ENCODE measurements around the gene FRY. TPM values are rescaled to one million over a fixed set of nuclear protein-coding genes. Genes with fewer than 3 reads are reported as not detected.
A peak's percentile ranks its signal among the peaks of the same experiment; 100 is the strongest.

FRY gene
- total and polyA plus RNA-seq, 10 of the 15 experiments (the other 5 are each of a cell fraction or from before 2014, with no cell fraction given) = 0.18 to 1.4 (median 0.30) TPM

DNA sequence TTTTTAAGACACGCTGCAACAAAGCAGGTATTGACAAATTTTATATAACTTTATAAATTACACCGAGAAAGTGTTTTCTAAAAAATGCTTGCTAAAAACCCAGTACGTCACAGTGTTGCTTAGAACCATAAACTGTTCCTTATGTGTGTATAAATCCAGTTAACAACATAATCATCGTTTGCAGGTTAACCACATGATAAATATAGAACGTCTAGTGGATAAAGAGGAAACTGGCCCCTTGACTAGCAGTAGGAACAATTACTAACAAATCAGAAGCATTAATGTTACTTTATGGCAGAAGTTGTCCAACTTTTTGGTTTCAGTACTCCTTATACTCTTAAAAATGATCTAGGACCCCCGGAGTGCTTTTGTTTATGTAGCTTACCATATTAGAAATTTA lies 284.9 kb downstream of the FRY start:
- ChIA-PET SMC1A (ENCODE audit: uncharacterized antibody, unreplicated experiment) (interaction anchor here (0.6 to 2.4 kb wide), 7 partner anchors 11 to 265 kb away, joined by 3 to 9 read pairs (median 6); partner anchors contain the start of gene N4BP2L1), CTCF (interaction anchor here (0.6 to 2.0 kb wide), 6 partner anchors 10 to 407 kb away, joined by 3 to 6 read pairs (median 4); partner anchors contain the start of gene N4BP2L2), POLR2A (interaction anchor here (3.1 kb wide), 1 partner anchor 111 kb away, joined by 16 read pairs; the partner anchor contains the start of gene N4BP2L1), RAD21 (ENCODE audit: unreplicated experiment) (interaction anchor here (1.0 to 2.3 kb wide), 3 partner anchors 214 to 406 kb away, joined by 4 to 14 read pairs (median 4); no protein-coding TSS in a partner anchor)
- FAIRE-seq (no peak), ATAC-seq (no peak), DNase-seq (ENCODE audit: low read depth, low spot score) (no peak)
- Histone ChIP-seq H3K4me3 (peak overlapping the region; percentile 78), H3K27ac (ENCODE audit: control insufficient read depth, insufficient read depth) (peak overlapping the region; percentile 97), H2AFZ (ENCODE audit: control insufficient read depth, low read depth, low read length) (peak overlapping the region; percentile 53), H4K20me1 (ENCODE audit: control insufficient read depth, insufficient read depth) (no peaks in the 10 kb centered on the region), H3K9me3 (replicated peaks; ENCODE audit: control insufficient read depth, insufficient read depth, low read length) (no peaks in the 10 kb centered on the region; the same call in 2 of the 3 replicates), H3K4me1 (ENCODE audit: control insufficient read depth, insufficient read depth, low read length) (peaks cover 20% of the 10 kb centered on the region), H3K4me2 (ENCODE audit: control insufficient read depth, insufficient read depth) (peak overlapping the region; percentile 100), H3K9ac (ENCODE audit: control insufficient read depth, insufficient read depth, low read length) (peak overlapping the region; percentile 92), H3K36me3 (ENCODE audit: control insufficient read depth in 2 of 2, insufficient read depth in 2 of 2, low read length in 1 of 2) (no peaks in the 10 kb centered on the region), H3K27me3 (replicated peaks in 1 of 2; ENCODE audit: control insufficient read depth in 2 of 2, insufficient read depth in 2 of 2, low read length in 1 of 2) (no peaks in the 10 kb centered on the region), H3K79me2 (ENCODE audit: control insufficient read depth, insufficient read depth, low read length) (peaks cover 21% of the 10 kb centered on the region)
- WGBS (ENCODE audit: insufficient coverage, insufficient replicate concordance, low lambda C conversion rate, missing lambda C conversion rate) = 28% methylated on average over 6 of the region's 6 CpGs
- TSS peak; percentile 70 for BruUV-seq (replicated peaks)
- TF ChIP-seq ZNF217 (IDR thresholded peaks at IDR 0.05) = 0 out of 2 replicates have a peak, but pooled peaks have one; percentile 15
- no peak for TF ChIP-seq KAT2A (conservative IDR thresholded peaks at IDR 0.05; ENCODE audit: control insufficient read depth, low read depth, low read length)
- intact Hi-C loops (cut with micrococcal nuclease; ENCODE audit: unreplicated experiment) (loop anchor here (2.0 to 5.0 kb wide), 3 partner anchors 111 to 221 kb away; partner anchors contain the start of genes N4BP2L1 and N4BP2L2), in situ Hi-C loops (cut with MboI) (no loop called here)

DNA sequence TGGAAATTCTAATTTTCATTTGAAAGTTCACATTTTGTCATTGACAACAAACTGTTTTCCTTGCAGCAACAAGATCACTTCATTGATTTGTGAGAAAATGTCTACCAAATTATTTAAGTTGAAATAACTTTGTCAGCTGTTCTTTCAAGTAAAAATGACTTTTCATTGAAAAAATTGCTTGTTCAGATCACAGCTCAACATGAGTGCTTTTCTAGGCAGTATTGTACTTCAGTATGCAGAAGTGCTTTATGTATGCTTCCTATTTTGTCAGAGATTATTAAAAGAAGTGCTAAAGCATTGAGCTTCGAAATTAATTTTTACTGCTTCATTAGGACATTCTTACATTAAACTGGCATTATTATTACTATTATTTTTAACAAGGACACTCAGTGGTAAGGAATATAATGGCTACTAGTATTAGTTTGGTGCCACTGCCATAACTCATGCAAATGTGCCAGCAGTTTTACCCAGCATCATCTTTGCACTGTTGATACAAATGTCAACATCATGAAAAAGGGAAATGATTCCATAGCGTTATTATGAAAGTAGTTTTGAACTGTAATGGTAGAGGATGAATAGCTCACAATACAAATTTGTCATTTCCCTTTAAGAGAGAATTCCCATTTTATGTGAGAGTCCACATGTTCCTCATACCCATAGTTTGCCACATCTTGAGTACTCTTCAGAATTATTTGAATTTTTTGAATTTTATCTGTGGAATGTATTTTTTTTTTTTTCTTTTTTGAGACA lies 286.3 kb downstream of the FRY start:
- Histone ChIP-seq H3K4me2 (ENCODE audit: control insufficient read depth, insufficient read depth) (peak overlapping the region; percentile 100), H3K36me3 (ENCODE audit: control insufficient read depth in 2 of 2, insufficient read depth in 2 of 2, low read length in 1 of 2) (peaks cover 1 to 2% of the 10 kb centered on the region in 2 experiments; a peak in 2 of 4 replicates), H3K9ac (ENCODE audit: control insufficient read depth, insufficient read depth, low read length) (no peak overlapping the region), H3K79me2 (ENCODE audit: control insufficient read depth, insufficient read depth, low read length) (peaks cover 21% of the 10 kb centered on the region), H3K27ac (ENCODE audit: control insufficient read depth, insufficient read depth) (peak overlapping the region; percentile 11; the same call in 1 of the 2 replicates), H3K9me3 (replicated peaks; ENCODE audit: control insufficient read depth, insufficient read depth, low read length) (no peaks in the 10 kb centered on the region; the same call in 2 of the 3 replicates), H3K4me1 (ENCODE audit: control insufficient read depth, insufficient read depth, low read length) (peaks cover 20% of the 10 kb centered on the region), H3K27me3 (replicated peaks in 1 of 2; ENCODE audit: control insufficient read depth in 2 of 2, insufficient read depth in 2 of 2, low read length in 1 of 2) (no peaks in the 10 kb centered on the region), H2AFZ (ENCODE audit: control insufficient read depth, low read depth, low read length) (peak overlapping the region; percentile 18; the same call in 1 of the 2 replicates), H4K20me1 (ENCODE audit: control insufficient read depth, insufficient read depth) (no peaks in the 10 kb centered on the region), H3K4me3 (0 out of 2 replicates have a peak overlapping the region, but pooled peaks have one; percentile 8)
- in situ Hi-C loops (cut with MboI) (no loop called here), intact Hi-C loops (cut with micrococcal nuclease; ENCODE audit: unreplicated experiment) (loop anchor here (2.0 to 5.0 kb wide), 3 partner anchors 109 to 219 kb away; partner anchors contain the start of genes N4BP2L1 and N4BP2L2)
- POLR2A ChIA-PET = interaction anchor here (0.7 to 0.9 kb wide), 4 partner anchors 19 to 1273 kb away, joined by 3 read pairs; no protein-coding TSS in a partner anchor
- FAIRE-seq (no peak), DNase-seq (ENCODE audit: low read depth, low spot score) (no peak), ATAC-seq (no peak)
- no TSS peak for BruUV-seq (replicated peaks)
- peak; percentile 57; the same call in 1 of the 2 replicates for TF ChIP-seq SPI1 (IDR thresholded peaks at IDR 0.05; ENCODE audit: borderline replicate concordance, insufficient read depth, low read depth, low read length)
- TF ChIP-seq, protein P1, sequence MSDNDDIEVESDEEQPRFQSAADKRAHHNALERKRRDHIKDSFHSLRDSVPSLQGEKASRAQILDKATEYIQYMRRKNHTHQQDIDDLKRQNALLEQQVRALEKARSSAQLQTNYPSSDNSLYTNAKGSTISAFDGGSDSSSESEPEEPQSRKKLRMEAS (IDR thresholded peaks at IDR 0.05; ENCODE audit: low read depth, low read length) = no peak
- RAD21 ChIA-PET (ENCODE audit: unreplicated experiment) = interaction anchor here (0.8 to 1.9 kb wide), 7 partner anchors 10 to 408 kb away, joined by 3 to 6 read pairs (median 3); no protein-coding TSS in a partner anchor
- WGBS (ENCODE audit: insufficient coverage, insufficient replicate concordance, low lambda C conversion rate, missing lambda C conversion rate) = 50% methylated on average over 2 of the region's 2 CpGs
- SMC1A ChIA-PET (ENCODE audit: uncharacterized antibody, unreplicated experiment) = interaction anchor here (0.6 to 2.5 kb wide), 14 partner anchors 10 to 653 kb away, joined by 3 to 9 read pairs (median 4); partner anchors contain the start of gene N4BP2L1
- CTCF ChIA-PET = interaction anchor here (0.6 to 1.8 kb wide), 10 partner anchors 9 to 408 kb away, joined by 3 to 6 read pairs (median 3); partner anchors contain the start of gene N4BP2L2
